GM10266 (cell line): ENCODE data around the gene FGF18.
"Not testable (repeated sequence)": the region's sequence is repeated elsewhere in the genome, so short reads cannot be mapped to it uniquely, and the experiment has no call there.

ENCODE experiments used
- DNase-seq: peaks from one replicate; pipeline ENCODE4 v3.0.0; 2012; ENCODE audit errors: extremely low spot score
- TF ChIP-seq, protein P1 (sequence below): IDR thresholded peaks from 2 replicates; pipeline ENCODE4 v1.5.1; 2012; ENCODE audit warnings: mild to moderate bottlenecking, low read depth; ENCODE audit not compliant: control insufficient read depth, insufficient read depth; ENCODE audit errors: missing control alignments

Gene FGF18

DNA sequence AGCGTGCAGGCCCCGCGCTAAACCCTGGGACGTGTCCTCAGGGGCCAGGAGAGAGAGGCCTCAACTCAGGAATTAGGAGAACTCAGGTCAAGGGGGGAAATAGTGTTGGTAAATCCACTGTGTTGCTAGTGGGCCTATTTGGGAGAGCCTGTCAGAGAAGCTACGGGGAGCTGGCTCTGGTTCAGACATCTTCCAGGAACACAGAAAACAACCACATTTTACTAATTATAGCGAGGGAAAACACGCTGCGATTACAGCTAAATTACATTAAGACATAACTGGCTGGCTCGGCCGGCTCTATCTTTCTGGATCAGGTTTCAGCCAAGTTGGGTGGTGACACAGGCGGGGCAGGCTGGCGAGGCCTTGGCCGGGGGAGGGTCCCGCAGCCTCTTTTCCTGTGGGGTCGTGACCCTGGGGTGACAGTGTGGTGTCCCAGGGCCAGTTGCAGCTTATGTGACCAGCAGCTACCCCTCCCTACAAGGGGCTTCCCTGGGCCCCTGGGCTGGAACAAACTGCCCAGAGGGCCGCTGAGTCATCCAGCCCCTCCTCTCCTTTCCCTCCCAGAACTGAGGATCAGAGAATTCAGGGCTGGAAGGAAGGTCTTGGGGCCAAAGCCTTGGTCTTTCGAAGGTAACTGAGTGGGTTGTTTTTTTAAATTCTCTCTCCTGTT is 75.1 kb downstream of the FGF18 start:
- DNase-seq, result no peak
- TF ChIP-seq, protein P1, sequence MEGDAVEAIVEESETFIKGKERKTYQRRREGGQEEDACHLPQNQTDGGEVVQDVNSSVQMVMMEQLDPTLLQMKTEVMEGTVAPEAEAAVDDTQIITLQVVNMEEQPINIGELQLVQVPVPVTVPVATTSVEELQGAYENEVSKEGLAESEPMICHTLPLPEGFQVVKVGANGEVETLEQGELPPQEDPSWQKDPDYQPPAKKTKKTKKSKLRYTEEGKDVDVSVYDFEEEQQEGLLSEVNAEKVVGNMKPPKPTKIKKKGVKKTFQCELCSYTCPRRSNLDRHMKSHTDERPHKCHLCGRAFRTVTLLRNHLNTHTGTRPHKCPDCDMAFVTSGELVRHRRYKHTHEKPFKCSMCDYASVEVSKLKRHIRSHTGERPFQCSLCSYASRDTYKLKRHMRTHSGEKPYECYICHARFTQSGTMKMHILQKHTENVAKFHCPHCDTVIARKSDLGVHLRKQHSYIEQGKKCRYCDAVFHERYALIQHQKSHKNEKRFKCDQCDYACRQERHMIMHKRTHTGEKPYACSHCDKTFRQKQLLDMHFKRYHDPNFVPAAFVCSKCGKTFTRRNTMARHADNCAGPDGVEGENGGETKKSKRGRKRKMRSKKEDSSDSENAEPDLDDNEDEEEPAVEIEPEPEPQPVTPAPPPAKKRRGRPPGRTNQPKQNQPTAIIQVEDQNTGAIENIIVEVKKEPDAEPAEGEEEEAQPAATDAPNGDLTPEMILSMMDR, result no peak

DNA sequence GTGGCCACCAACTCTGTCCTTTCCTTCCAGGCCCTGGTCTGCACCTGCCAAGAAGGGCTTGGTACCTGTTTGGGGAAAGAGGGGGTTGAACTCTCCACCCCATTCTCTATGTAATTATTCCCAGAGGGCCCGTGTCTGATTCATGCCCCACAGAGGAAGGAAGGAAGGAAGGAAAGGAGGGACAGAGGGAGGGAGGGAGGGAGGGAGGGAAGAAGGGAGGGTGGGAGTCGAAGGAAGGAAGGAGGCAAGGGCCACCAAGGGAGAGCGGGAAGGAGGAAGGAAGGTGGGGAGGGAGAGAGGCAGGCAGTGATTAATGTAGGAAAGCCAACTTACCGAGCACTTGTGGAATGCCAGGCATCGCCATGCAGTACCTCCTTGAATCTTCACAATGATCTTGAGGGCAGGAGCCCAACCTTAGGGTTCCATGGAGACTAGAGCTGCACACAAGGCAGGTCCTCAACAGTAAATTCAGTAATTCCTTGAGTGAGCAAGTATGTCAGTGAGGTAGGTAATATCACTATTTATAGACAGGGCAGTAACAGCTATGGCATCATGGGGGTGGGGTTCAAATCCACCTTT is 75.8 kb downstream of the FGF18 start:
- TF ChIP-seq, protein P1, result no peak
- no peak for DNase-seq

DNA sequence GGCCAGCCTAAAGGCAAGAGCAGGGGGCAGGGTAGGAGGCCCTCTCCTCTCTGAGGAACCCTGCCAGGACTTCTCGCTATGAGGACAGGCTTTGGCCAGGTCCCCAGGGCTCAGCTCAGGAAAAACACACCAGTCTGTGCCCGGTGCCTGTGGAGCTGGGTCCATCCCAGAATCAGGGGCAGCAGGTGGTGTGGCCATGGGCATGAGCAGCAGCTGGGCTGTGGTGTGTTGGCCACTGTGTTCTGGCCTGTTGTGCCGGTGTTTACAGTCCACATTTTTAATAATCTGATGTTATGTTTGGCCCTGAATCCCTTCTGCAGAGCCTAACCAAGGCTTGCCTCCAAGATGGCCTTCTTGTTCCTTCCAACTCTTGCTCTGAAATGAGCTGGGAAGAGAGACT is 77.0 kb downstream of the FGF18 start:
- TF ChIP-seq, protein P1, result no peak
- no peak for DNase-seq

DNA sequence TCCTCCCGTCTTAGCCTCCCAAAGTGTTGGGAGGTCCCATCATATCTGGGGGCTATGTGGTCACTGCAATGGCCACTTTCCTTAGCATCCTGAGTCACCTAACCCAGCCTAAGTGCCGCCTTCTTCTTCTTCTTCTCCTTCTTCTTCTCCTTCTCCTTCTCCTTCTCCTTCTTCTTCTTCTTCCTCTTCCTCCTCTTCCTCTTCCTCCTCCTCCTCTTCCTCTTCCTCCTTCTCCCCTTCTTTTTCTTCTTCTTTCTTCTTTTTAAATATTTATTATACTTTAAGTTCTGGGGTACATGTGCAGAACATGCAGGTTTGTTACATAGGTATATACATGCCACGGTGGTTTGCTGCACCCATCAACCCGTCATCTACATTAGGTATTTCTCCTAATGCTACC is 78.0 kb downstream of the FGF18 start:
- DNase-seq, result not testable (repeated sequence)

DNA sequence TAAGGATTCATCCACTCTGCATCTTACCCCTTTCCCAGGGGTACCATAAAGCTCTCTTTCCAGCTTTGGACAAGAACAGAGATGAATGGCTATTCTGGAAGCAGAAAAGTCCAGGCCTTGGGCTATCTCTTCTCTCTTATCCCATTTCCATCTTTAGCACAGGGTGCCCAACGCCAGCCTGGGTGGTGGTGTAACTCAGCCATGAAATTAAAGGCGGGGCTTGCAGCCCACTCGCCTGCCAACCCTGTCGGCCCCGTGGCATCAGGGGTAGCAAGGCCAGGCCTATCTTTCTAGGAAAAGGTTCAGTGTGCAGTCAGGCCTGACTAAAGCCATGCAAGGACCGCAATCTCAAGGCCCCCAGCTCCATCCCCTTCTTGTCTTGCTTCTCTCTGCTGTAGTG is 78.7 kb downstream of the FGF18 start:
- no peak for DNase-seq
- TF ChIP-seq, protein P1, result no peak

DNA sequence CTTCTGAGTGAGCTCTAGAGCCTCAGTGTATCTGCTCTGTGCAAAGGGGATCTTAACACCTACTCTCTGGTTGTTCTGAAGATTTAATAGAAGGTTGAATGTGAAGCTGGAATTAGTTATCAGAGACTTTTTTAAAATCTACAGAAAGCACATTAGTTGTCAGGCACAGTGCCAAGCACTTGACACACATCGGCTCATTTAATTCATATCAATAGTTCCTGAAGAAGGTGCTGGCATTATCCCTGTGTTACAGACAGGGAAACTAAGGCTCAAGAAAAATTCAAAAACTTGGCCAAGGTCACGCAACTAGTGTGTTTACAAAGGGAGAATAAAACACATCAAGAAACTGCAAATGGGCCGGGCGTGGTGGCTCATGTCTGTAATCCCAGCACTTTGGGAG is 80.2 kb downstream of the FGF18 start:
- TF ChIP-seq, protein P1, result no peak
- no peak for DNase-seq

DNA sequence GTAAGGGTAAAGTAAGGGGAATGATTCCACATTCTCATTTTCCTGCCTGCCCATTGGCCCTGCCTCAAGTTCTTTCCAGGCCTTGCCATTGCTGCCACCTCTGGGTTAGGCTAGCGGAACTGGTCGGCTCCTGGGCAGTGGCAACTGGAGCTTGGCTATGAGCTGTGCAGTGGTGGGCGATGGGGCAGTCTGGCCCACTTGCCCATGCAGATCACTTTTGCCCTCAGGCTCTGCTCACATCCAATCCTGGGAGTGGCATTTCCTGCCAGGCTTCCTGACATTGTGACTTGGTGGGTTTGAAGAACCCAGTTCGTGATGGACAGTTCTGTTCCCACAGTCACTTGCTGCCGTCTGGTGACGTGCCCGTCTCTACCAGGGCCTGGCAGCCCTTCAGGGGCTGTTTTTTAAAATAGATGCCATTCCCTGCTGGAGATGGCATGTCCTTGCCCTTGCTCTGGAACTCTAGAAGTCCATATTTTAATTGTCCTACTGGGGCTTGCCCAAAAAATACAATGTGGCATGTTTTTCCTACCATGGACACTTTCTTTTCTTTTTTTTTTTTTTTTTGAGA is 86.1 kb downstream of the FGF18 start:
- DNase-seq, result no peak
- TF ChIP-seq, protein P1, result no peak
